GM19043 (cell line): ENCODE data around the gene MOBP.
"Not testable (repeated sequence)": the region's sequence is repeated elsewhere in the genome, so short reads cannot be mapped to it uniquely, and the experiment has no call there.

Experiments used
- ATAC-seq: cut with Tn5 transposase; IDR thresholded peaks from one replicate; pipeline ENCODE4 v1.9.1; 2021; ENCODE audit warnings: low read depth; ENCODE audit not compliant: unreplicated experiment

The MOBP gene

GRCh38 chr3:39448506-39449233 is 18.8 kb upstream of the MOBP start:
- no peak for ATAC-seq

GRCh38 chr3:39449796-39450195 is 17.7 kb upstream of the MOBP start:
- ATAC-seq = no peak

GRCh38 chr3:39453134-39453533 is 14.3 kb upstream of the MOBP start:
- ATAC-seq = peak; percentile 80

GRCh38 chr3:39453872-39454271 is 13.6 kb upstream of the MOBP start:
- ATAC-seq = not testable (repeated sequence)

- ATAC-seq = no peak
Measured at GRCh38 chr3:39454591-39455217, 12.8 kb upstream of the MOBP start.

- ATAC-seq = no peak
Measured at GRCh38 chr3:39456159-39456558, 11.3 kb upstream of the MOBP start.

GRCh38 chr3:39457361-39457760 is 10.1 kb upstream of the MOBP start:
- ATAC-seq = no peak

- ATAC-seq = not testable (repeated sequence)
Measured at GRCh38 chr3:39458579-39458978, 8.9 kb upstream of the MOBP start.

GRCh38 chr3:39460677-39461076 is 6.8 kb upstream of the MOBP start:
- no peak for ATAC-seq

GRCh38 chr3:39463269-39463668 is 4.2 kb upstream of the MOBP start:
- ATAC-seq = no peak

- no peak for ATAC-seq
Measured at GRCh38 chr3:39466988-39467387, 492 bp upstream of the MOBP start.

- no peak for ATAC-seq
Measured at GRCh38 chr3:39468108-39468436, 592 bp downstream of the MOBP start.

- ATAC-seq = no peak
Measured at GRCh38 chr3:39469258-39469657, 1.8 kb downstream of the MOBP start.

- no peak for ATAC-seq
Measured at GRCh38 chr3:39469945-39470344, 2.5 kb downstream of the MOBP start.

GRCh38 chr3:39471652-39472051 is 4.2 kb downstream of the MOBP start:
- no peak for ATAC-seq

GRCh38 chr3:39473452-39474125 is 6.1 kb downstream of the MOBP start:
- no peak for ATAC-seq

GRCh38 chr3:39474126-39474515 is 6.6 kb downstream of the MOBP start:
- ATAC-seq = no peak

GRCh38 chr3:39476783-39477182 is 9.3 kb downstream of the MOBP start:
- no peak for ATAC-seq

GRCh38 chr3:39478226-39478625 is 10.7 kb downstream of the MOBP start:
- no peak for ATAC-seq

- ATAC-seq = no peak
Measured at GRCh38 chr3:39479701-39480414, 12.4 kb downstream of the MOBP start.

- no peak for ATAC-seq
Measured at GRCh38 chr3:39485547-39485946, 18.1 kb downstream of the MOBP start.
